GM19395 (cell line): ENCODE results near the gene HOXB7.

Experiments
- ATAC-seq: cut with Tn5 transposase; IDR thresholded peaks from one replicate; pipeline ENCODE4 v1.9.1; 2021; ENCODE audit warnings: mild to moderate bottlenecking, moderate library complexity; ENCODE audit not compliant: unreplicated experiment

HOXB7 gene

DNA sequence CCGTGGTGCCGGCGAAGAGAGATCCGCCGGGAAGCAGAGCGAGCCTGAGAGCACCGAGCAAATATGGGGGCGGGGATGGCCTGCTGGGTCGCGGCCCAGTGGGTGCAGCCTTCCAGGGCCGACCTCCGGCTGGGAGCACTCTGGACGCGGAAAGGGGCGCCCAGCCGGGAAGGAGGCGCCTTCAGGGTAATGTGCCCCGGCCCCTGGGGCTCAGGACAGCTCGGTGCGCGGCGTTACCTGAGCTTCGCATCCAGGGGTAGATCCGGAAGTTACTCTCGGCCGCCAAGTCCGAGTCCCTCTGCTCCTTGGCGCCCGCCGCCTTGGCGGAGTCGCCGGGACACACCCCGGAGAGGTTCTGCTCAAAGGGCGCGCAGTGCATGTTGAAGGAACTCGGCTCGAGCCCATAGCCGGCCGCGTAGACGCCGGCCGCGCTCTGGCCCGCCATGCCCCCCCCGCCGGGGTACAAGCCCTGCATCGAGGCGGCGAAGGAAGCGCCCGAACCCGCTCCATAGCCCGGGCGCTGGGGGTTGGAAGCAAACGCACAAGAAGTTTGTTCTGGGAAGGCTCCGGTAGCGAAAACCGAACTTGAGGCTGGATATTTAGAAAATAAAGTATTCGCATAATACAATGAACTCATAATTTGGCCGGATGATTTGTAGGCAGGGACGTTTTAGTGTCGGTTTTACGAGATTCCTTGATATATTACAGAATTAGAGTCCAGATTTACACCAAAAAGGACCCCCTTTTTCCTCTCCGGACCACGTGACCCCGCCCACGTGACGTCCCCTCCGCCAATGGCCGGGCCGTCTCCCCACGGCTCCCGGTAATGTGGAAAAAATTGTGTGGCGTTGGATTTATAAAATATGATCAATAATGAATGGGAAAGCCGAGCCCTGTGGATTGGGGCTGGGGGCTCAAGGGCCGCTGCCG, at the start of gene HOXB7:
HOXB7 (minus strand) TSS at position 736 of the 930 bp plus-strand sequence; CDS start at position 637, 99 bp downstream.
- ATAC-seq: no peak

DNA sequence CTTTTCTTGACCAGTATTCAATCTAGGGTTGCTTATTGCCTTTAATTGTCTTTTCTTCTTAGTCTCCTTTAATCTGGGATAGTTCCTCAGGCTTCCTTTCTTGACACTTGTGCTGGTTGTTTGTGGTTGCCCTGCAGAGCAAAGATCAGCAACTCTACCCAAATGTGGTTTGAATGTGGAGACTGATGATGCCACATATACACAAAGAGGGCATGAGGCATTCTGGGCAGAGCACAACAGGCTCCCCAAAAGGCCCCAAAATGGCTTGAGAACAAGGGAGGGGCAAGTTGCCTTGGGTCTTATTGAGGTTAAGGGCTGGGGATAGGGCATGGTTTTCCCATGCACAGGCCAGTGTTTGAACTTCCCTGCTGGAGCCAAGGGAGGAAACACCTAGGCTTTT, 45.1 kb upstream of the HOXB7 start:
- no peak for ATAC-seq

DNA sequence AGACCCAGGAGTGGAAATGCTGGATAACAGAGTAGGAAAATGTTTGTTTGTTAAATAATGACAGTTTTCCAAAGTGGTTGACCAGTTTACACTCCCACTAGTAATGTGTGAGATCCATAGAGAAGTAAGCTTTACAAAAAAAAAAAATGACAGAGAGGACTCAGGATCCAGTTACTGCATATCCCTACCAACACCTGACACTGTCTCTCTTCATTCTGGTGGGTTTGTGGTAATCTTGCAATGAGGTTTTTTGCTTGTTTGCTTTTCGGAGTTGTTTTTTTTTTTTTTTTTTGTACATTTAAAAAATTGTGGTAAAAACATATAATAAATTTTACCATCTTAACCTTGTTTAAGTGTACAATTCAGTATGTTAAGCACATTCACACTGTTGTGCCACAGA, 38.9 kb upstream of the HOXB7 start:
- no peak for ATAC-seq

DNA sequence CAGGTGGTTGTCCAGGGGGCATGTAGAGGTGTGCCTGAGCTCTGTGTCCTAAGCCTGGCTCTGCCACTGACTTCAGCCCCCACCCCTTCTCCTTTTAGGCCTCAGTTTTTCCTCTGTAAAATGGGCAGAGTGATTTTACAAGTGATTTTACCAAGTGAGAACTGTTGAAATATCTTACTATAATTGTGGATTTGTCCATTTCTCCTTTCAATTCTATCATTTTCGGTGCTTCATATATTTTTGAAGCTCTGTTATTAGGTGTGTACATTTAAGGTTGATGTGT, 37.1 kb upstream of the HOXB7 start:
- ATAC-seq: no peak

DNA sequence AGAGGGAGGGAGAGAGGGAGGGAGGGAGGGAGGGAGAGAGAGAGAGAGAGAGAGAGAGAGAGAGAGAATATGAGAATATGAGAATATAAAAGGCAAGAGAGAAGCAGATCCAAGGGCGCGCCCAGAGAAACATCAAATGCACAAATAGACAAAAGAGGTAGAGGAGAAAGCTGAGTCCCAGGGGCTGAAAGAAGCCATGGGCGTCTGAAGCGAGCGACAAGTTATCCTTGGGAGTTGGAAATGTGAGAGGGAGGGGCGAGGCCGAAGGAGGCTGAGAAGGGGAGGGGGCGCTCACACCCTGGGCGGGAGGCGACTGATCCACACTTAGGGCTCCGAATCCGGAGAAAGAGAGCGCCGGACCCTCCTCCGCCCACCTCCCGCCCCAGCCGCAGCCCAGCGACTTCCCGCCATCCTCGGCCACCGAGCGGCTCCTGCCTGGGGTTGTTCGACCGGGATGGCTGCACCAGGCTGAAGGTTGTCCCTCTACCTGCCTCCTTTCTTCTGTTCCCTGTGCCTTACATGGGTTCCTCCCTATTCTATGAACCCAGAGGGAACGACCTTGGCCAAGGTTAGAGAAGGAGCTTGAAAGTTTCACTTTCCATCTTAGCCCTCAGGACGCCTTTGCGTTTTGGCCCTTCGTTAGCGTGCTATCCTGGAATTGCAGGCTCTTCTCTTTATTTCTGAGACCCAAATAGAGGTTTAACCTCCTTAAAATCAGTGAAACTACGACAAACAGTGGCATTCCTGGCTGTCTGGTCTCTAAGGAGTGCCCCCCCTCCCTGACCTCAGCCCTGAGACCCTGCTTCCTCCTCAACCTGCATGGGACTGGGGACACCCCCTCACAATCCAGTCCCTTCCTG, 36.5 kb upstream of the HOXB7 start:
- ATAC-seq: no peak

DNA sequence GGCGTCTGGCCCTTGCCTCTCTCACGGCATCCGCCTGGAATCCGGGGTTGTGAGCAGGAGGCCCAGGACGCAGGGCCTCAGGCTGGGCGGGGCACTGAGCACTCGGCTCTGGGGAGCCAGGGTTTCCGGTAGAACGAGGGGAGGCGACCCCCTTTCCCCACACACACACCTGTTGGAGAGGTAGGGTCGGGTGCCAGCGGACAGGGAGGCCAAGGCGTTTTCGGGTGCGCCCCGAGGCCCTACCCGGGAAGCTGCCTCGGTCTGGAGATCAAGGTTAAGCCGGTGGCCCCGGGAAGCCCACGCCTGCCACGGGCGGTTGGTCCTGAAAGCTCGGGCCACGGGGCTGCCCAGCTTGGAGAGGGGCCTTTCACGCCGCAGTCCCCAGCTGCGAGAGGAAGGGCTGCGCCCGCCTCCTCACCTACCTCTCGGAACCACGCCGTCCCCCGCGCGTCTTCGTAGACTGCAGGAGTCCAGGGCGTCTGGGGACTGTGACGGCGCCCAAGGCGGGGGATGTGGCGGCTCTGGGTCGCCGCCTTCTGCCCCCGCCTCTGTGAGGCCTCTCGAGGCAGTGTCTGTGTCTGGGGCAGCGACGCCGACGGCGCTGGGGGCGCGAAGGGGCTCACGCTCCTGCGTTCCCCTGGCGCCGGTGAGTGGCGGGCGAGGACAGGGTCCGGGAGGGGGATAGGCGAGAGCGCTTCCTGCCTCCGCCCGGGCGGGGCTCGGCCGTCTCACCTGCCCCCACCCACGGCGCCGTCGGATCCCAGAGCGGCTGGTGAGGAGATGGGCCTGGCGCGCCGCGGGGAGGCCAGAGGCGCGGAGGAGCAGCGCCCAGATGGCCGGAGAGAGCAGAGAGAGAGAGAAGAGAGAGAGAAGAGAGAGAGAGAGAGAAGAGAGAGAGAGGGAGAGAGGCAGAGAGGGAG, 35.6 kb upstream of the HOXB7 start:
- ATAC-seq: no peak

DNA sequence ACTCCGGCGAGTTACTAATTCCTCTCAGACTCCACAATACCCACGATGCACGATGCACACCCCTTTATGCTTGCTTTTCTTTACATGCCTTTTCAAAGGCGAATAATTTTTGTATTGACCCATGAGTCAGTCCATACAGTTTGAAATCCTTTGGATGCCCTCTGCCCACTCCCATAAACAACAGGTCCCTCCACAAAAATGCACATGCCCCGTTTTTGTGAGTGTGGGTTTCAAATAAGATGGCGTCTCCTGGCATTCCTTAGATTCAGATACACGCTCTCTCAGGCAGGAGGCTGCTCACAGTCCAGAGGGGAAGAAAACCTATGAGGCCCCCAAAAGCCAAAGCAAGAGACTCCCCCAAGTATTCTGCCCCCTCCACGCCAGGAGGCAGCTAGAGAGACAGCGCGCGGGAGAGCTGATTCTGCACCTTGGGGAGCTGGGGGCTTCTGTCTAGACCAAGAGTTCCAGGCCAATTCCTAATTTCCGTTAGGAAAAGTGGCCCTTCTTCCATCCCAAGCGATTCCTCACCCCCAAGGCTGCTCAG, 34.9 kb upstream of the HOXB7 start:
- no peak for ATAC-seq

DNA sequence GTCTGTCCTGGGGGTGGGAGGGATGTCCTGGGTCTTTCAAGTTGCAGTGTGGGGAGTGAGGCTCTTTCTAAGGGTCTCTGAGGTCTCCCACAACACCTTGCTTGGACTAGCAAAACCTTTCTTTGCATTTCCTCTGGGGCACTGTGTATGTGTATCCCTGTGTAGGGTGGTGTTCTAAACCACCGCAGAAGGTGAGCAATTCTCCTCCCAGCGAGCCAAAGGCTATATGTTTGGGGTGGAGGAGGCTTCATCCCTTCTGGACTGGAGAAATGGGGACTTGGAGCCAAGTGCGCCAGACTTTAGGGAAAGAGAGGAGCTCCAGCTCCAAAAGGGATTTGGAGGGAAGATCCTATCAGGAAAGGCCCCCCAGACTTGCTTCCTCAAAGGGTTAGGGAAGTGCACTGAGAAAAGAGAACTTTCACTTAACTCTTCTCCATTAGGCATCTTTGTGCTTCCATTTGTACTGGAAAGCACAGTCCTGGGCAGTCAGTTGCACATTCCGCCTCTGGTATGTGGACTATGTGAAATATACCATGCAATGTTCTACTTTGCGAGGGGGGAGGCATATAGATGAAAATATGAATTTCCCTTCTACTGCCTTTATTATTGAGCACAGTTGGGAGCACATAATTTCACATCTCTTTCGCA, 34.2 kb upstream of the HOXB7 start:
- ATAC-seq: no peak

DNA sequence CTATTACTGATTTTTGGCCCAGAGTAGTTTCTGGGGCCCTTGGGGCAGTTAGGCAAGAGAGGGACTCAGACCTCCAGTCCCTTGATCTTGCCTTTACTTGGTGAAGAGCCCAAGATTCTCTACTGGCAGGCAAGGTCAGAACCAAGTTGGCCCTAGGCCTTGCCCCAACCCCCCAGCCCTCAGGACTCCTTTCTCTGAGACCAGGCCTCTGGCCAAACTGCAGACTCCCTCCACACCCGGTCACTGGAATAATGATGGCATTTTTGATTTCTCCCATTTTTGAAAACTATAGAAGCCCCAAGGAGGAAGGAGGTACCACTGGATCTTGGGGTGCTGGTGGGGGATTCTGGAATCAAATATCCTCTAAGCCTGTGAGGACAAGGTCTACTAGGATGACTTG, 33.3 kb upstream of the HOXB7 start:
- no peak for ATAC-seq

DNA sequence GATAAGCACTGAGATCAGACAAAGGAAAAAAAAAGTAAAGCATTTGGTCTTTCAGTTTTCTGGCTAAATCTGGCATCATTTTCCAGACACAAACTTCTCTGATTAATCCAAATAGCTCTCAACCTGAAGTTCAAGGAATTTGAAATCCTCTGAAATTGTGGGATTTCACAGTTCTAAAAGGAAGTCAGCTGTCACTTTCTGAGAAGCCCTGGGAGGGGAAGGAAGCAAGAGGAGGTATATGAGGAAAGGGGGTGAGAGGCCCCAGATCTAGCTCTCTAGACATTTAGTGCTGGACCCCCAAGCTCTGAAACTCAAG, 32.8 kb upstream of the HOXB7 start:
- no peak for ATAC-seq

DNA sequence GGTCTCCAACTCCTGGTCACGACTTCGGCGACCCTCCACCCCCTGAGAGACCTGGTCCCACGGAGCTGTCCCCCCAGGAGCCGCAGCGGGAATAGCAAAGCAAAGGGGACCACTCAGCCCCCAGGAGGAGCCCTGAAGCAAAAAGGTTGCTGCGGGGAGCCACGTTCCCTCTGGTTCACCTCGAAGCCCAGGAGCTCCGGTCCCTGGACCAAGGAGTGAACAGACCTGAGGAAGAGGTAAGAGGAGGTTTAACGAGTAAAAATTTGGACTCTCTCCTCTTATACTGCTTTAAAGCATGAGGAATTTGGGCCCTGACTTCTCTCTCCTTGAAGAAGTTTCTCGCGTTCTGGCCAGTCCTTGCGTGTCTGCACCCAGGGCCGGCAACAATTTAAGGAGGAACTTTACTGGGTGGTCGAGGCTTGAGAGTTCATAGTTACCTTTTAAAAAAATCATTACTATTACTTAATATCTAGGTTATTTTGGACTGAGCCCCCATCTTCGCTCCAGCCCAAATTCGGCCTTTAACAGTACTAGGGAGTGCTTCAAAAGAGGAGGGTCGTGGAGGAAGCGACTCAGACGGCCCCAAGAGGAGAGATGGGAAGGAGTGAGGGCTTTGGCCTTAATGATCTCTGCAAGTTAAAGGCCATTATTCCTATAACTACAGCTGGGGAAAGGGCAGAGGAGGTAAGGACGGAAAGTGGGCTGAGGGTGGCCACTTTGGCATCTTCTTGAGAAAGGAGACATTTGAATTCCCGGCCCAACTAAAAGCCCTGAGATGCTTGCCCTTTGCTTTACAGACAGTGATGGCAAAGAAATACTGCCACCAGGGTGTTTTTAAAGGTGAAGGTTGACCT, 32.3 kb upstream of the HOXB7 start:
- ATAC-seq: no peak

DNA sequence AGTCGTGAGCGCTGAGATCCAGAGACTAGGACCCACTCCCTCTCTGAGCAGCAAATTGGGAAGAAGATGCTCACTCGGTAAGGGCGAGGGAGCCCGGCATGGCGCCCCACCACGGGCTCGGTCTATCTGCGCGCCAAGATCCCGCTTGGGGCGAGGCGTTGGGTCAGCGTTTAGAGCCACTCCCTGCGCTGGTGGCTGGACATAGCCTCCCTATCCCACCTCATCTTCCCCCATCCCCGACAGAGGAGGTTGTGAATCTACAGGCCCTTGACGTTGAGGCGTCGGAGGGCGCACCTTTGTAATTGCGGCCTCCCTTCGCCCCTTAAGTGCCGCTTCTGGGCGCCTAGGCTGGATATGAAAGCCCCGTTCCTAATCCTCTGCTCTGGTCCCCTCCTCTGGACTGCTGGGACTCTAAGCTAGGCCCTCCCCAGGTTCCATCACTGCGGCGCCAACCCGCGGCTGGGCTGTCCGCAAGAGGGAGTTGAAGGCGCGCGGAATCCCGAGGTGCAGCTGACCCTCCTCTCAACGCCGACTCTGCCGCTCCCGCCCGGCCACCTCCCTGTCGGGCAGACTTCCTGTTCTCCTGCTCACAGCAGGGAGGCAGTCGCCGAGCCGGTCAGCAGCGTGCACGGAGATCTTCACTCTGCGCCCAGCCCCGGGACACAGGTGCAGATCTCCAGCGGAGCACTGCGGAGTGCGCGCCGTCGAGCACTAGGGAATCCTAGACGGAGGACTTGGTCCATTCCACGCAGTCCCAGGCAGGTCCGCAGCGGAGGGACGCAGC, 31.4 kb upstream of the HOXB7 start:
- no peak for ATAC-seq

DNA sequence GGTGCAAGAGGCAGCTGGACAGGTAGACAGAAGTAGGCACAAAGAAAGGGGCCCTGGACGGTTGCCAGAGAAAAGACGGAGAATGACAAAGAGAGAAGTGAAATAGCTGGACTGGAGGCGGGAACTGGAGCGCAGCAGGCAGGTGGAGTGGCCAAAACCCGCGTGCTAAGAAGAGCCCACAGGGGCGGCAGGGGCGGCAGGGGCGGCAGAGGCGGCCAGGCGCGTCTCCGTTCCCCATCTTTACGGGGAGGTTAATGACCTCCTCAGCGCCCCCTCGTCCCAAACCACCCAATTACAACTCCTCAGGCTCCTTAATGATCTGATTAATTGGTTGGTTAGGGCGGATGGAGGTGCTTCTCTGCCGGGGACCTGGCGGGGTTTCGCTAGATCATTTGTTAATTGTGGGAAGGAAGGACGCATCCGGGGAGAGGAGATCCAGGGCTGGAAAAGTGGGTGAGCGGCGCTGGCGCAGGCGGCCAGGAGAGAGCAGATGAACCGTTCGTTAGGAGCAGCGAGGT, 30.8 kb upstream of the HOXB7 start:
- ATAC-seq: no peak

DNA sequence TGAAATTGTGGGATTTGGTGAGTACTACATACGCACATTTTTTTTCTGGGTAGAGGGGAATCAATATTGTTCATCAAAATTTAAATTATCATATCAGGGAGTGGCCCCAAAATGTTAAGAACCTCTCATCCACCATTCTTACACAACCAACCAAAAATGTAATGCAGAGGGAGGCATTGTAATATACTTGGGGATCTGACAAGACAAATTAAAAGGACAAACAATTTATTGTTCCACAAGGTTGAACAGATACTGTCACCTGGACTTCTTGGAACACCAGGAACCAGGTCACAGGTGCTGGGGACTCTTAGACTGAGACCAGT, 30.0 kb upstream of the HOXB7 start:
- no peak for ATAC-seq

DNA sequence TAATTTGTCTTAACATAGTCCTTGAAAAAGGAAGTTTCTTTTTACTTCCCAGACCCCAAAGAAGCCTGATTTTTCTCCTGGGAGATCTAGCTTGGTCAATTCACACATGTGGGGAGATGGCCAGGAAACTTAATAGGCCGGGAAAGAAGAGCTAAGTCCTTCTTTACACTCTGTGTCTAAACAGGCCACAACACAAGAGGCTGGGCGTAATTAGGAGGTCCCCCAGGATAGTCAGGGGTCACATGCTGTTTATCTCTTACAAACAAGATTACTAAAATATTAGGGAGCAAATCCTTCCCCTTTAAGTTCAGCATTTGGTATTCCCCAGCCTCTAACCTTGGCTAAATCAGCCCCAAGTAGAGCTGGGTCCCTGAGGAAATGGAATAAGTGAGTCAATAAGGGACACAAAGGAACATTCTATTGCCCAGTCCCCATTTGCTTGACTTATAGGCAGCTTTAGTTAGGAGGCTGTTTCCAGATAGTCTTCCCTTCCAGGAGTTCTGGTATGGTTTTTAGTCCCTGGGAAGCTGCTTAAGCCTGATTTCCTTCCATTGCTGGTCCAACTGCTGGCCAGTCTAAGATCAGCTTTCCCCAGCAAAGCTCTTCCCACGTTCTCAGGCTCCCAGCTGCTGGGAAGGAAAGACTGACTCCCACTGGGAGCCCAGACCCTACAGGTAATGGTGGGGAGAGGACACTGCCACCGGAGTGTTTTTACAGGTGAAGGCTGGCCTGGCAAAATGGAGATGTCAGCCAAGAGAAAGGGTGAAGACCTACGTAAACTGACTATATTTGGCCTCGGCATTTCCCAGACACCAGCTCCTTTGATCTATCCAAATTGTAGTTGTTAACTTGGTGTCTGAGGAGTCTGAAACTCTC, 29.4 kb upstream of the HOXB7 start:
- no peak for ATAC-seq

DNA sequence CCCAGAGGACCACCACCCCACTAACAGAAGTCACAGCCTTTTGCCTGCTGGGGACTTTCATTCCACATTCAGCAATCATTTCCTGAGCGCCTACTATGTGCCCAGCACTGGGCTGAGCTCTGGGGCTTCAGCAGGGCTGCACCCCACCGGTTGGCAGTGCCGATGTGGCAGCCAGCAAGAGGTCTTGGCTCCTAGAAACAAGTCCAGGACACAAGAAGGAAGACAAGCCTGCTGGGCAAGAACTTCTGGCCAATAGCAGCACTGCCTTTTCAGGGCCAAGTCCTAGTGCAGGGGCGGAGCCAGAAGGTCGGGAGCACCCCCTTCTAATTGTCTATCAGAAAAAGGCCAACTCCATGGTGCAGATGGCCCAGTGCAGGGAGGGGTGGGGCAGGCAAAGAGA, 28.3 kb upstream of the HOXB7 start:
- ATAC-seq: no peak

DNA sequence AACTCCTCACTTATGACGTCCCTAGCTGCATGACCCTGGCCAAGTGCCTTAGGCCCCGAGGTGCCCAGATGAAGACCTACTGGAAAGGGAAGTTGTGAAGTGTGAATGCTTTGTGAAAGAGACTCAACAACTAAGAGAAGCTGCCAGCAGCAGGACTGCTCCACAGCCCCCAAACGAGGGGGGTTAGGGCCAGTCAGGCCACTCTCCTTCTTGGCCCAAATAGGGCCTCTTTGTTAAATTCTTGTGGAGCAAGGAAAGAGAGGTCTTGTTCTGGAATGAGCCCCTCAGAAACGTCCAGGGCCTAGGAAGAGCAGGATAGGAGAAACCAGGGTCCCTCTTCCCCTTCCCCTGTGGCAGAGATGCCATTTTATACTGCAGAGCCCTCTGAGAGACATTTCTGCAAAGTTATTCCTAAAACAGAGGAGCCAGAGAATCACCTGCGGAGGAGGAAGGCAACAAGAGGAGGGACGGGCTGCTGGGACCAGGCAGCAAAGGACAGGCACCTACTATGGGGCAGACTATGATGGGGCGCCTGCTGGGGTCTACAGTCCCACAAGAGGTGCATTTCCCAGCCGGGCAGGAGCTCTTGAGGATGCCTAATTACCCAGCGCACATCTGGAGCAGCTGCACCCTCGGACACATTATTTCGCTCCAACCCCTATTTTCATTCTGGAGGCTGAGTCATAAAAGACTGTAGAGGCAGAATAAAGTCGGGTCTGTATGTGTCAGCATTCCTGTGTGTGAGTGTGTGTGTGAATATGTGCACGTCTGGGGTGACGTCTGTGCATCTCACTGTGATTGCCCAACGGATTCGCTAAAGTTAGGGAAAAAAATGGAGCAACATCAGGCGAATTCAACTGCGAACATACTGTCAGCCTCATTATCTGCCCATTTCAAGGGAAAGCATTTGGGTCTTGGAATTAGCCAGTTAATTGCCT, 26.8 kb upstream of the HOXB7 start:
- ATAC-seq: no peak
